Esophagus squamous epithelium (tissue), 5 donors: ENCODE results near the gene IFT43. TPM values are rescaled to one million over a fixed set of nuclear protein-coding genes. Genes with fewer than 3 reads are reported as not detected.

Experiments used
- DNase-seq: peaks from one replicate; lab custom pipeline; 2025; lab: John Stamatoyannopoulos, UW
- H3K27ac ChIP-seq, 4 donors: fragments of 200-600 bp; sonication (generic); one replicate each; pipeline ENCODE4 v1.5.1; 2016 to 2019; ENCODE audit warnings: mild to moderate bottlenecking in 1 of 4
- H3K27me3 ChIP-seq, 4 donors: fragments of 200-600 bp; sonication (generic); 1 replicate in 3 of 4; 2 replicates in 1 of 4; pipeline versions ENCODE4 v1.5.1 to v1.6.0; 2017 to 2021; ENCODE audit warnings: antibody characterized with exemption in 1 of 4
- H3K36me3 ChIP-seq, 3 donors: fragments of 200-600 bp; sonication (generic); one replicate each; pipeline ENCODE4 v1.5.1; 2016 to 2019
- H3K4me1 ChIP-seq, 3 donors: fragments of 200-600 bp; sonication (generic); one replicate each; pipeline ENCODE4 v1.5.1; 2017 to 2019
- H3K4me3 ChIP-seq, 4 donors: fragments of 200-600 bp; sonication (generic); 1 replicate in 3 of 4; 2 replicates in 1 of 4; pipeline ENCODE4 v1.5.1; 2016 to 2019; ENCODE audit warnings: mild to moderate bottlenecking in 2 of 4, moderate library complexity in 1 of 4
- H3K9me3 ChIP-seq, 3 donors: fragments of 200-600 bp; sonication (generic); one replicate each; pipeline ENCODE4 v1.5.1; 2016 to 2019
- POLR2A ChIP-seq, 4 donors: fragments of 450-650 bp; IDR thresholded peaks; one replicate each; pipeline ENCODE4 v1.6.1; 2017; ENCODE audit warnings: antibody characterized with exemption in 4 of 4, mild to moderate bottlenecking in 4 of 4, moderate library complexity in 3 of 4
- WGBS, 2 donors: methylation state at CpG; one replicate each; pipeline ENCODE4 v1.1.5; 2018; 5-methylcytosine and 5-hydroxymethylcytosine counted together
- intact Hi-C: fragments of 100-400 bp; cut with DNase I; formaldehyde crosslinking; loops from one replicate; pipeline ENCODE4 v1.15.0; 2022
- total RNA-seq, 4 donors: library from RNA; depleted of rRNA; stranded (reverse); fragments of >200 nt; gene quantifications; one replicate each; pipeline ENCODE4 v1.1.0, GENCODE V29; 2016
- TF ChIP-seq, protein P1 (sequence below), 6 experiments: fragments of 450-650 bp in 4 of 6; fragments of 200-600 bp in 2 of 6; sonication (generic) in 2 of 6; IDR thresholded peaks; one replicate each; pipeline ENCODE4 v1.5.1; 2016 to 2019; ENCODE audit warnings: antibody characterized with exemption in 6 of 6, mild to moderate bottlenecking in 4 of 6, moderate library complexity in 4 of 6
- donor health status: DM: yes; HTN: yes; CAD: no.

The IFT43 gene
- total RNA-seq, 4 donors from 2014 or later: 15.4 to 28.8 (median 17.5) TPM

DNA sequence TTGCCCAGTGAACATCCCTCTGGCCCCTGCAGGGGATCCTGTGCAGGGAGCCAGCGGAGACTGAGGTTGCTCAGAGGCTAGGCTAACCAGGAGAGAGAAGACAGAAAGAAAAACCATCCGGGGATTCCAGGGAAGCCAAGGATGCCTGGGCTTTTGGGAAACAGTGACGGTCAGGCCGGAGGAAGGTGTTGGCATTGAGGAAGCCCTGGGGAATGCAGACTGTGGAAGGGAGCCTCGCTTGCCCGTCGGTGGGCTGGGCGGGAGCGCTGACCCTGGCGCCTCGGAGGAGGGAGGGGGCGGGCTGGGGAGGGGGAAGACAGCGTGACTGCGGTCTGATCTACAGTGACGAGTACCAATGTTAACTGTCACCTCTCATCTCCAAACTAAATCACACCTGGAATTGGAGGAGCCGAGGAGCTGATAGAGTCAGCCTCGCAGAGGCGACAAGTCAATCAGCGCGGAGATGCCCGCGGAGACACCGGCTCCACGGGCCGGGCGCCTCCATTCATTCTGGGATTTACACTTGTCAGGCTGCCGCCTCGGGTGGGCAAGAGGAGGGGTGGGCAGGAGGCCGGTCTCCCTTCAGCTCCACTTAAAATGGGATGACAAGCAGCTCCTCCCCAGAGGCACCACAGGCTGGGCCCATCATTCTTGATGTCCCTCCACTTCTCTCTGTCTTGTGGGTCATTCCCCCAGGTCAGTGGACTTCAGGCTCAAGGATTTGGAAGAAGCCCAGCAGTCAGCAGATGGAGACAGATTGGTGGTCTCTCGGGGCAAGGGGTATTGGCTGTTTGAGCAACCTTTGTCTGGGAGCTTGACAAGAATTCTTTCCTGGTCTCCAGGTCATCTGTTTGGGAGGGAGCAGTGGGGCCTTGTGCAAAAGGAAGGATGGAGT is 145.8 kb downstream of the IFT43 start:
- DNase-seq: no peak
- Histone ChIP-seq H3K27ac (no peak overlapping the region), H3K9me3 (no peaks in the 10 kb centered on the region), H3K27me3 (peaks cover 0 to 74% (median 0%) of the 10 kb centered on the region in 4 donors), H3K4me3 (no peak overlapping the region), H3K36me3 (no peaks in the 10 kb centered on the region), H3K4me1 (no peaks in the 10 kb centered on the region)
- intact Hi-C loops: no loop called here
- TF ChIP-seq, protein P1, sequence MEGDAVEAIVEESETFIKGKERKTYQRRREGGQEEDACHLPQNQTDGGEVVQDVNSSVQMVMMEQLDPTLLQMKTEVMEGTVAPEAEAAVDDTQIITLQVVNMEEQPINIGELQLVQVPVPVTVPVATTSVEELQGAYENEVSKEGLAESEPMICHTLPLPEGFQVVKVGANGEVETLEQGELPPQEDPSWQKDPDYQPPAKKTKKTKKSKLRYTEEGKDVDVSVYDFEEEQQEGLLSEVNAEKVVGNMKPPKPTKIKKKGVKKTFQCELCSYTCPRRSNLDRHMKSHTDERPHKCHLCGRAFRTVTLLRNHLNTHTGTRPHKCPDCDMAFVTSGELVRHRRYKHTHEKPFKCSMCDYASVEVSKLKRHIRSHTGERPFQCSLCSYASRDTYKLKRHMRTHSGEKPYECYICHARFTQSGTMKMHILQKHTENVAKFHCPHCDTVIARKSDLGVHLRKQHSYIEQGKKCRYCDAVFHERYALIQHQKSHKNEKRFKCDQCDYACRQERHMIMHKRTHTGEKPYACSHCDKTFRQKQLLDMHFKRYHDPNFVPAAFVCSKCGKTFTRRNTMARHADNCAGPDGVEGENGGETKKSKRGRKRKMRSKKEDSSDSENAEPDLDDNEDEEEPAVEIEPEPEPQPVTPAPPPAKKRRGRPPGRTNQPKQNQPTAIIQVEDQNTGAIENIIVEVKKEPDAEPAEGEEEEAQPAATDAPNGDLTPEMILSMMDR (IDR thresholded peaks at IDR 0.05): no peak
- no peak for TF ChIP-seq POLR2A (IDR thresholded peaks at IDR 0.05)
- 11 to 23% methylated on average over 14 to 16 of the region's 30 CpGs for WGBS, 2 donors

DNA sequence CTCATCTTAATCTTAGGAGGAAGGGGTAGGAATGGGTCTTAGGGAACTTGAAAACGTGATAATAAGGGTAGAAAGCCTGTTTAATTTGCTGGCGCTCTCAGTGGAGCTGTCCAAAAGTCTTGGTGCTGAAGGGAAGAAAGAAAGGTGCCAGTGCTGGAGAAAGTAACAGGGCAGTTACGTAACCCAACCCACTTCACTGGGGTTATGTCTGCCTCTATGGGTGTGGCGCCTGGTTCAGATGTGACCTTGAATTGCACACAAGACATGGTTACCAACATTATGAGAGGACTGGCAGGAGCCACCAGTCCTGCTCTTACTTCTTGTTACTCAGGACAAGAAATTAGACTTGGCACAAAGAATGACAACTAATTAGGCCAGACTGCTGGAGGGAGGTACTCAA is 147.5 kb downstream of the IFT43 start:
- Histone ChIP-seq H3K4me3 (no peak overlapping the region), H3K36me3 (no peaks in the 10 kb centered on the region), H3K4me1 (peaks cover 0 to under 1% (median 0%) of the 10 kb centered on the region in 3 donors), H3K9me3 (no peaks in the 10 kb centered on the region), H3K27me3 (peaks cover 0 to 92% (median 0%) of the 10 kb centered on the region in 4 donors), H3K27ac (no peak overlapping the region)
- TF ChIP-seq POLR2A (IDR thresholded peaks at IDR 0.05): no peak
- TF ChIP-seq, protein P1 (IDR thresholded peaks at IDR 0.05): no peak
- 14 to 23% methylated on average over 4 of the region's 4 CpGs for WGBS, 2 donors
- intact Hi-C loops: no loop called here
- no peak for DNase-seq

Other genes starting within 250 kb of the IFT43 start
- gene TGFB3, start 3.8 kb upstream of the IFT43 start, total RNA-seq: 10 to 100 TPM in 1 of 4 donors, 1 to 10 TPM in 3; 1.5 to 10.5 (median 5.0) TPM
- 10 to 100 TPM; 20.1 to 40.8 (median 34.4) TPM for gene GPATCH2L, start 166.2 kb downstream of the IFT43 start, total RNA-seq